ENCODE data around the gene SP2. TPM values are rescaled to one million over a fixed set of nuclear protein-coding genes. Genes with fewer than 3 reads are reported as not detected.
A peak's percentile ranks its signal among the peaks of the same experiment; 100 is the strongest.

SP2 gene
- total and polyA plus RNA-seq, 2 donors (not counting 1 experiment from before 2014, with no cell fraction given), result 1.5 to 2.6 TPM

GRCh38 chr17:47935961-47936360 lies 39.9 kb downstream of the SP2 start:
- Histone ChIP-seq H3K36me3 (ENCODE audit: control insufficient read depth, insufficient read depth, low read length) (no peaks in the 10 kb centered on the region), H3K9ac (ENCODE audit: insufficient read depth, low read length) (no peak overlapping the region), H2AFZ (ENCODE audit: low read length) (no peak overlapping the region), H3K27me3 (ENCODE audit: control insufficient read depth, insufficient read depth, low read length) (no peaks in the 10 kb centered on the region), H3K4me3 (replicated peaks in 1 of 4; ENCODE audit: control extremely low read depth in 1 of 4, insufficient read depth in 1 of 4, low read depth in 3 of 4, low read length in 4 of 4) (no peak overlapping the region), H3K9me3 (ENCODE audit: control insufficient read depth, insufficient read depth, low read depth, low read length) (no peaks in the 10 kb centered on the region), H3K4me2 (ENCODE audit: extremely low read depth, insufficient read depth, low read length) (peak overlapping the region; percentile 51), H3K79me2 (ENCODE audit: control insufficient read depth, insufficient read depth, low read length) (no peaks in the 10 kb centered on the region), H4K20me1 (ENCODE audit: control insufficient read depth, extremely low read depth, insufficient read depth, low read length) (no peaks in the 10 kb centered on the region), H3K27ac (ENCODE audit: insufficient read depth, low read length) (no peak overlapping the region), H3K4me1 (ENCODE audit: control insufficient read depth, extremely low read depth, insufficient read depth, low read length) (peaks cover 6% of the 10 kb centered on the region)
- peak; percentile 53 to 89 for DNase-seq (ENCODE audit: low read depth in 2 of 2)
- TF ChIP-seq EZH2 (IDR thresholded peaks at IDR 0.05; ENCODE audit: low read length, missing control alignments), result no peak
- TF ChIP-seq CTCF (conservative IDR thresholded peaks at IDR 0.05 in 1 of 2, IDR thresholded peaks at IDR 0.05 in 1 of 2; ENCODE audit: low read depth in 1 of 2, low read length in 2 of 2), result no peak

- Histone ChIP-seq H3K4me1 (ENCODE audit: control insufficient read depth, extremely low read depth, insufficient read depth, low read length) (peaks cover 10% of the 10 kb centered on the region), H3K9me3 (ENCODE audit: control insufficient read depth, insufficient read depth, low read depth, low read length) (no peaks in the 10 kb centered on the region), H4K20me1 (ENCODE audit: control insufficient read depth, extremely low read depth, insufficient read depth, low read length) (no peaks in the 10 kb centered on the region), H3K36me3 (ENCODE audit: control insufficient read depth, insufficient read depth, low read length) (no peaks in the 10 kb centered on the region), H3K27me3 (ENCODE audit: control insufficient read depth, insufficient read depth, low read length) (no peaks in the 10 kb centered on the region), H3K27ac (ENCODE audit: insufficient read depth, low read length) (no peak overlapping the region), H2AFZ (ENCODE audit: low read length) (no peak overlapping the region), H3K4me2 (ENCODE audit: extremely low read depth, insufficient read depth, low read length) (no peak overlapping the region), H3K9ac (ENCODE audit: insufficient read depth, low read length) (no peak overlapping the region), H3K79me2 (ENCODE audit: control insufficient read depth, insufficient read depth, low read length) (no peaks in the 10 kb centered on the region), H3K4me3 (replicated peaks in 1 of 4; ENCODE audit: control extremely low read depth in 1 of 4, insufficient read depth in 1 of 4, low read depth in 3 of 4, low read length in 4 of 4) (no peak overlapping the region)
- TF ChIP-seq EZH2 (IDR thresholded peaks at IDR 0.05; ENCODE audit: low read length, missing control alignments) (no peak), CTCF (conservative IDR thresholded peaks at IDR 0.05 in 1 of 2, IDR thresholded peaks at IDR 0.05 in 1 of 2; ENCODE audit: low read depth in 1 of 2, low read length in 2 of 2) (no peak)
- no peak for DNase-seq (ENCODE audit: low read depth in 2 of 2)
These were observed 41.9 kb downstream of the SP2 start for GRCh38 chr17:47937941-47938340.

GRCh38 chr17:47941246-47942095 lies 45.4 kb downstream of the SP2 start, which contains the start of gene PNPO:
Gene PNPO (plus strand): TSS chr17:47941571. CDS start chr17:47941676, 105 bp downstream.
- Histone ChIP-seq H3K27me3 (ENCODE audit: control insufficient read depth, insufficient read depth, low read length) (no peaks in the 10 kb centered on the region), H4K20me1 (ENCODE audit: control insufficient read depth, extremely low read depth, insufficient read depth, low read length) (no peaks in the 10 kb centered on the region), H3K27ac (ENCODE audit: insufficient read depth, low read length) (peak within 1 kb of the TSS; percentile 63), H3K9ac (ENCODE audit: insufficient read depth, low read length) (peak within 1 kb of the TSS; percentile 70), H3K36me3 (ENCODE audit: control insufficient read depth, insufficient read depth, low read length) (peaks cover 3% of the 10 kb centered on the region), H2AFZ (ENCODE audit: low read length) (peak within 1 kb of the TSS; percentile 93), H3K79me2 (ENCODE audit: control insufficient read depth, insufficient read depth, low read length) (no peaks in the 10 kb centered on the region), H3K4me3 (replicated peaks in 1 of 4; ENCODE audit: control extremely low read depth in 1 of 4, insufficient read depth in 1 of 4, low read depth in 3 of 4, low read length in 4 of 4) (peak within 1 kb of the TSS; percentile 68 to 88 (median 80)), H3K9me3 (ENCODE audit: control insufficient read depth, insufficient read depth, low read depth, low read length) (no peaks in the 10 kb centered on the region), H3K4me2 (ENCODE audit: extremely low read depth, insufficient read depth, low read length) (peak within 1 kb of the TSS; percentile 99), H3K4me1 (ENCODE audit: control insufficient read depth, extremely low read depth, insufficient read depth, low read length) (peaks cover 5% of the 10 kb centered on the region)
- TF ChIP-seq EZH2 (IDR thresholded peaks at IDR 0.05; ENCODE audit: low read length, missing control alignments) (no peak), CTCF (conservative IDR thresholded peaks at IDR 0.05 in 1 of 2, IDR thresholded peaks at IDR 0.05 in 1 of 2; ENCODE audit: low read depth in 1 of 2, low read length in 2 of 2) (no peak)
- DNase-seq (ENCODE audit: low read depth in 2 of 2), result peak; percentile 97 to 98
